Activated naive CD4-positive, alpha-beta T cell treated with anti-CD3 and anti-CD28 coated beads for 36 hours (primary cell): ENCODE measurements around the gene SPCS2. TPM values are rescaled to one million over a fixed set of nuclear protein-coding genes. Genes with fewer than 3 reads are reported as not detected.
"Not testable (repeated sequence)": the region's sequence is repeated elsewhere in the genome, so short reads cannot be mapped to it uniquely, and the experiment has no call there.

Experiments
- CTCF ChIA-PET: fragments of 350-600 bp; sonication (Branson Sonifier 250); formaldehyde crosslinking; loops from one replicate; lab custom pipeline; 2021; ENCODE audit warnings: antibody characterized with exemption; lab: Charles Lee
- DNase-seq: peaks from one replicate; pipeline ENCODE4 v3.0.0-alpha.2; 2020
- H3K27ac Mint-ChIP-seq: one replicate; pipeline ENCODE4 v1.8.0; 2021; ENCODE audit warnings: mild to moderate bottlenecking, mixed read lengths
- H3K27me3 Mint-ChIP-seq: one replicate; pipeline ENCODE4 v1.8.0; 2021; ENCODE audit warnings: low read depth, mixed read lengths
- H3K36me3 Mint-ChIP-seq: one replicate; pipeline ENCODE4 v1.8.0; 2021; ENCODE audit warnings: low read depth, mixed read lengths
- H3K4me1 Mint-ChIP-seq: one replicate; pipeline ENCODE4 v1.8.0; 2021; ENCODE audit warnings: low read depth, mixed read lengths
- H3K4me3 Mint-ChIP-seq: one replicate; pipeline ENCODE4 v1.8.0; 2021; ENCODE audit warnings: mild to moderate bottlenecking, moderate library complexity, mixed read lengths
- H3K9me3 Mint-ChIP-seq: one replicate; pipeline ENCODE4 v1.8.0; 2021; ENCODE audit warnings: mixed read lengths
- intact Hi-C: fragments of 100-400 bp; cut with micrococcal nuclease; formaldehyde crosslinking; loops from one replicate; pipeline ENCODE4 v1.15.1; 2023
- total RNA-seq, 2 experiments: library from RNA; stranded (reverse); gene quantifications; one replicate each; pipeline ENCODE4 v1.2.3, GENCODE V29; 2021

Gene SPCS2
- total RNA-seq, 2 experiments from 2014 or later: 77.6 to 83.3 TPM

- DNase-seq: no peak
- Mint-ChIP-seq H3K4me1 (peaks cover 58% of the 10 kb centered on the region), H3K27ac (no peak overlapping the region), H3K27me3 (no peaks in the 10 kb centered on the region), H3K9me3 (no peaks in the 10 kb centered on the region), H3K4me3 (no peak overlapping the region), H3K36me3 (peaks cover 8% of the 10 kb centered on the region)
- CTCF ChIA-PET: interaction anchor here (0.6 to 0.7 kb wide), 2 partner anchors 8 to 70 kb away, joined by 3 to 4 read pairs; no protein-coding TSS in a partner anchor
- intact Hi-C loops: no loop called here
Observed at GRCh38 chr11:74952752-74953151, 3.7 kb downstream of the SPCS2 start.

DNA sequence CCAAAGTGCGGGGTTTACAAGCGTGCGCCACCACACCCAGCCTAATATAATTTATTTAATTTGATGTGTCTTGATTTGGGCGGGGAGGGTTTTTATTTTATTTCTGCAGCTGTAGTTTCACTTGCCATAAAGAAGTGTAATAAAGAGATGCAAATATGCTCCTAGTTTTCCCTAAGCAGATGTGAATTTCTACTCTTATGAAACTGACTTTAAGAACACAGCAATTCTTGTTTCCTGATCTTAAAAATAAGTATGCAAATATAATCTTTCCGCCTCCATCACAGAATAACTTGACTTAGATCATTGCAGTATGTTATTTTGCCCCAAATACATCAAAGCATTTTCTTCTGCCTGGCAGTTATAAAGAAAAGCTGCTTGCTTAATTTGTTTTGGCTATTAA lies 4.4 kb downstream of the SPCS2 start:
- Mint-ChIP-seq H3K4me3 (no peak overlapping the region), H3K4me1 (peaks cover 65% of the 10 kb centered on the region), H3K9me3 (no peaks in the 10 kb centered on the region), H3K27ac (no peak overlapping the region), H3K27me3 (no peaks in the 10 kb centered on the region), H3K36me3 (peaks cover 8% of the 10 kb centered on the region)
- no peak for DNase-seq
- intact Hi-C loops: no loop called here
- CTCF ChIA-PET: interaction anchor here (0.5 to 1.1 kb wide), 3 partner anchors 55 to 288 kb away, joined by 3 to 10 read pairs (median 3); partner anchors contain the start of gene TPBGL

GRCh38 chr11:74954199-74954598 lies 5.1 kb downstream of the SPCS2 start:
- no peak overlapping the region for H3K4me3 Mint-ChIP-seq
- intact Hi-C loops: no loop called here
- CTCF ChIA-PET: interaction anchor here (0.5 to 1.1 kb wide), 4 partner anchors 22 to 287 kb away, joined by 3 to 10 read pairs (median 4); partner anchors contain the start of gene TPBGL

DNA sequence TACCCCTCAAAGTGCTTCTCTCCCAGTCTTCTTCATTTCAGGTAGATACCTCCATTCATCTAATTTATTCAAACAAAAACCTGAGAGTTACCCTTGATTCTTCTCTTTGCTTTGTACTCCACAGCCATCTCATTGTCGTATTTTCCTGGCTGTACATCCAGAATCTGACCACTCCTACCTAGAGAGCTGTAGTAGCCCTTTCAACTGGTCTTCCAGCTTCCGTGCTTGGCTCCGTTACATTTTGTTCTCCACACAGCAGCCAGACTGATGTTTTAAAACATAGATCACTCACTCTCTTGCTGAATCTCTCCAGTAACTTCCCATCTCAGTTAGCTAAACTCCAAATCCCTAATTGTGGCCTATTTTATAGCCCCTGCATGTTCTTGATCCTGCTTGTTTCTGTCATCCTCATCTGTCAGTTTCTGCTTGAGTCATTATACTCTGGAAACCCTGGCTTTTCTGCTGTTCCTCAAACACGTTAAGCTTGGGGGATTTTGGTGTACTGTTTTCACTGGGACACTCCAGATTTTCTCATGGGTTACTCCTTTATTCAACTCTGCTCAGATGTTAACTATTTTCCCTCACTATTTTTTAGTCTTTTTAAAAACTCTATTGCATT lies 7.4 kb downstream of the SPCS2 start:
- no peak overlapping the region for H3K4me3 Mint-ChIP-seq
- CTCF ChIA-PET: no interaction called here

More at GRCh38 chr11:74954199-74954598, 5.1 kb downstream of the SPCS2 start:
- no peaks in the 10 kb centered on the region for H3K9me3 Mint-ChIP-seq
- H3K27me3 Mint-ChIP-seq: no peaks in the 10 kb centered on the region
- DNase-seq: no peak
- H3K27ac Mint-ChIP-seq: no peak overlapping the region
- H3K36me3 Mint-ChIP-seq: peaks cover 8% of the 10 kb centered on the region
- H3K4me1 Mint-ChIP-seq: peaks cover 72% of the 10 kb centered on the region

GRCh38 chr11:74957937-74958629 lies 9.0 kb downstream of the SPCS2 start:
- H3K36me3 Mint-ChIP-seq: peaks cover 5% of the 10 kb centered on the region
- no peaks in the 10 kb centered on the region for H3K9me3 Mint-ChIP-seq
- H3K27me3 Mint-ChIP-seq: no peaks in the 10 kb centered on the region
- intact Hi-C loops: no loop called here
- CTCF ChIA-PET: interaction anchor here (2.1 kb wide), 1 partner anchor 29 kb away, joined by 8 read pairs; no protein-coding TSS in a partner anchor
- peaks cover 71% of the 10 kb centered on the region for H3K4me1 Mint-ChIP-seq
- H3K4me3 Mint-ChIP-seq: no peak overlapping the region
- DNase-seq: no peak
- no peak overlapping the region for H3K27ac Mint-ChIP-seq

More for the DNA sequence above, 7.4 kb downstream of the SPCS2 start:
- Mint-ChIP-seq H3K36me3 (peaks cover 8% of the 10 kb centered on the region), H3K9me3 (no peaks in the 10 kb centered on the region), H3K27me3 (no peaks in the 10 kb centered on the region), H3K27ac (no peak overlapping the region), H3K4me1 (peaks cover 68% of the 10 kb centered on the region)
- intact Hi-C loops: no loop called here
- DNase-seq: no peak

GRCh38 chr11:74960128-74960527 lies 11.1 kb downstream of the SPCS2 start:
- intact Hi-C loops, H3K27ac Mint-ChIP-seq, H3K9me3 Mint-ChIP-seq, H3K36me3 Mint-ChIP-seq, H3K27me3 Mint-ChIP-seq, DNase-seq, H3K4me3 Mint-ChIP-seq: not testable (repeated sequence)
- CTCF ChIA-PET: interaction anchor here (0.6 to 2.1 kb wide), 4 partner anchors 31 to 1132 kb away, joined by 3 to 8 read pairs (median 4); no protein-coding TSS in a partner anchor
- H3K4me1 Mint-ChIP-seq: peaks cover 66% of the 10 kb centered on the region

GRCh38 chr11:74966651-74967050 lies 17.6 kb downstream of the SPCS2 start:
- Mint-ChIP-seq H3K27ac (no peak overlapping the region), H3K4me1 (peaks cover 19% of the 10 kb centered on the region), H3K36me3 (peaks cover 11% of the 10 kb centered on the region), H3K9me3 (no peaks in the 10 kb centered on the region), H3K4me3 (no peak overlapping the region), H3K27me3 (no peaks in the 10 kb centered on the region)
- no peak for DNase-seq
- intact Hi-C loops: no loop called here
- CTCF ChIA-PET: no interaction called here

- no peak overlapping the region for H3K4me3 Mint-ChIP-seq
- intact Hi-C loops: no loop called here
- H3K27ac Mint-ChIP-seq: no peak overlapping the region
- DNase-seq: no peak
- CTCF ChIA-PET: interaction anchor here (0.6 kb wide), 1 partner anchor 147 kb away, joined by 3 read pairs; no protein-coding TSS in a partner anchor
- H3K27me3 Mint-ChIP-seq: no peaks in the 10 kb centered on the region
- no peaks in the 10 kb centered on the region for H3K4me1 Mint-ChIP-seq
- H3K36me3 Mint-ChIP-seq: peaks cover 25% of the 10 kb centered on the region
- H3K9me3 Mint-ChIP-seq: no peaks in the 10 kb centered on the region
Observed at GRCh38 chr11:74970852-74971395, 21.9 kb downstream of the SPCS2 start.

- H3K36me3 Mint-ChIP-seq: peaks cover 27% of the 10 kb centered on the region
- H3K27ac Mint-ChIP-seq: no peak overlapping the region
- DNase-seq: no peak
- intact Hi-C loops: no loop called here
- CTCF ChIA-PET: interaction anchor here (0.6 to 0.7 kb wide), 3 partner anchors 148 to 629 kb away, joined by 3 to 5 read pairs (median 5); no protein-coding TSS in a partner anchor
- no peaks in the 10 kb centered on the region for H3K9me3 Mint-ChIP-seq
- H3K4me1 Mint-ChIP-seq: no peaks in the 10 kb centered on the region
- no peaks in the 10 kb centered on the region for H3K27me3 Mint-ChIP-seq
- no peak overlapping the region for H3K4me3 Mint-ChIP-seq
Observed at GRCh38 chr11:74971424-74971823, 22.4 kb downstream of the SPCS2 start.

DNA sequence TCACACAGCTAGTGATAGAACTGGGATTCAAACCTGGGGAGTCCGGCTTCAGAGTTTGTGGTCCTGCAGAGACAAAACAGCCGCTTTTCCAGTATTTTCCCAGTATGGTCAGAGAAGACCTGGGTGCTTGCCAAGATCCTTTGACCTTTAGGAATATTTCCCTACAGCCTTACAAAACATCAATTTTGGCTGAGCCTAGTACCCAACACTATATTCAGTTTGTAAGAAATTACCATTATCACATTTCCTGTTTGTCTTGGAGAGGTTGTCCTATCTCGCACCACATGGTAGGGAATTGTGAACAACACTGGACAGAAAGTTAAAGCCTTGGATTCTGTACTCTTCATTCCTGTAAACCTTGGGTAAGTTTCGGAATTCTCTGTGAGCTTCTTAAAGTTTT lies 29.0 kb downstream of the SPCS2 start:
- DNase-seq: no peak
- no peaks in the 10 kb centered on the region for H3K9me3 Mint-ChIP-seq
- no peak overlapping the region for H3K4me3 Mint-ChIP-seq
- no peaks in the 10 kb centered on the region for H3K27me3 Mint-ChIP-seq
- intact Hi-C loops: no loop called here
- no peaks in the 10 kb centered on the region for H3K4me1 Mint-ChIP-seq
- CTCF ChIA-PET: no interaction called here
- H3K27ac Mint-ChIP-seq: no peak overlapping the region
- peaks cover 33% of the 10 kb centered on the region for H3K36me3 Mint-ChIP-seq

- intact Hi-C loops: no loop called here
- Mint-ChIP-seq H3K4me3 (no peak overlapping the region), H3K36me3 (peaks cover 17% of the 10 kb centered on the region), H3K9me3 (no peaks in the 10 kb centered on the region), H3K27me3 (no peaks in the 10 kb centered on the region), H3K27ac (no peak overlapping the region), H3K4me1 (no peaks in the 10 kb centered on the region)
- no peak for DNase-seq
- CTCF ChIA-PET: no interaction called here
Observed at GRCh38 chr11:74980634-74981033, 31.6 kb downstream of the SPCS2 start.

- H3K27ac Mint-ChIP-seq: no peak overlapping the region
- CTCF ChIA-PET: no interaction called here
- no peaks in the 10 kb centered on the region for H3K27me3 Mint-ChIP-seq
Observed at GRCh38 chr11:74981888-74982287, 32.8 kb downstream of the SPCS2 start.

More at GRCh38 chr11:74981888-74982287, 32.8 kb downstream of the SPCS2 start:
- no peak overlapping the region for H3K4me3 Mint-ChIP-seq
- H3K9me3 Mint-ChIP-seq: no peaks in the 10 kb centered on the region
- DNase-seq: no peak
- intact Hi-C loops: no loop called here
- no peaks in the 10 kb centered on the region for H3K4me1 Mint-ChIP-seq
- peaks cover 15% of the 10 kb centered on the region for H3K36me3 Mint-ChIP-seq
